Measurements from ENCODE around the gene PRPF38A.

Gene PRPF38A

DNA sequence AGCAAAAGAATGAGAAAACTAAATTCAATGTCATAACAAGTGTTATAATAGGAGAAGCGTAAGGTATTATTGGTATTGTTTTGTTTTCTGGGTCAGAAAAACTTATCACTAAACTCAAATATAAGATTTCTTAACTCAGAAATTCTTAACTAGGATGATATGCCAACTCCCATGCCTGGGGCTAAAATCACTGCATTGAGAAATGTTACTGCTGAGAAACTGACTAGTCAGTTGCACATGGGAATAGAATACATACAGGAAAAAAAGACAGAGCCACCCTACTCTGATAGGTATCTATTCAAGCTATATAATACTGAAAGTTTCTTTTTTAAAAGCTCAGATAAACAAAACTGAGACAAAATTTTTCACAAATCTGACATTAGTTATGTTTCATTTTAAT is 56.3 kb downstream of the PRPF38A start:
- DNase-seq (ENCODE audit: low read depth in 2 of 2): no peak

DNA sequence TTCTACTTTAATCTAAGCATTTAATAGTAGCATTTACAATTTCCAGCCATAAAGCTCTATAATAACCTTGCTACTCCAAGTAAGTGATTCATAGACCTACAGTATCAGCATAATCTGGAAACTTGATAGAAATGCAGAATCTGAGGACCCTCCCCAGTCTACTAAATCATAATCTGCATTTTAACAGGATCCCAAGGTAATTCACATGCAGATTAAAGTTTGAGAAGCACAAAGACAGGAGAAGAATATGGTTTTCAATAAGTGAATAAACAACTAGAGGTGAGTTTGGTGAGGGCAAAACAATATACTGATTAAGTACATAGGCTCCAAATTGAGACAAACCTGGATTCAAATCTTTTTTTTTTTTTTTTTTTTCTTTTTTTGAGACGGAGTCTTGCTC is 57.4 kb downstream of the PRPF38A start:
- DNase-seq (ENCODE audit: low read depth in 2 of 2): no peak

DNA sequence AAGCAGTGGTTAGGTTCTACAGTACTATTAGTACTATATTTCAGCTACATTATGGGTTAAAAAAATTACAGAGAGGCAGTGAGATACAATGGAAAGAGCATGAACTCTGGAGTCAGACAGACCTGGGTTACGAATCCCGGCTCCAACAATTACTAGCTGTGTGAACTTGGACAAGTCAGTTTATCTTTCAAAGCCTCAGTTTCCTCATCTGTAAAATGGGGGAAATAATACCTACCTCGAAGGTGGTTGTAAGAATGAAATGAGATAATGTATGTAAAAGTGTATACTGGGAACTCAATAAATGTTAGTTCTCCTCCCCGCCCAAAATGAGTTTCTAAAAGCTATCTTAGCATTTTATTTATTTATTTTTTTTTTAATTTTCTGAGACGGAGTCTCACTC is 59.5 kb downstream of the PRPF38A start:
- DNase-seq (ENCODE audit: low read depth in 2 of 2): no peak

DNA sequence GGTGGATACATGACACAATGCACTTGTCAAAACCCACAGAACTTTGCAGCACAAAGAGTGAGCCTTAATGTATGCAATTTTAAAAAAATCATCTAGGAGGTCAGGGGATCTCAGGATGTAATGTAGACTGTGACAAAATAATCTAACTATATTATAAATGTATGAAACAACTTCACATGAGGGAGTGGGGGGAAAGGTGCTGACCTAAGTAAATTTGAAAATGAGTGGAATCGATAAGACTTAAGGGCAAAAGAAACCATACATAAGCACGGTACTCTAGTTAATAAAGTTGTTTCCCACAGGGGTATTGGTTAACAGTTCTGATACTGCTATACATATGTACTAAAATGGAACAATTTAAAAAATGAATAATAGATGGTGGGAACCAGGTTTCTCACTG is 64.7 kb downstream of the PRPF38A start:
- DNase-seq (ENCODE audit: low read depth in 2 of 2): no peak

All from stimulated activated CD4-positive, alpha-beta T cell treated with anti-CD3 and anti-CD28 coated beads, Interleukin-12 subunit alpha, Interleukin-12 subunit beta, amount 100 ng/mL, for 24 hours (primary cell).